Measurements from ENCODE around the gene PEX6.
"Not testable (repeated sequence)": the region's sequence is repeated elsewhere in the genome, so short reads cannot be mapped to it uniquely, and the experiment has no call there.

The PEX6 gene

GRCh38 chr6:42942444-42942843 lies 36.5 kb downstream of the PEX6 start:
- peaks cover 5 to 14% of the 10 kb centered on the region in 2 donors for H3K4me1 Mint-ChIP-seq
- no peaks in the 10 kb centered on the region for H3K9me3 Mint-ChIP-seq
- no peak overlapping the region for H3K4me3 Mint-ChIP-seq
- ATAC-seq (replicated peaks) (no peak), DNase-seq (no peak)
- no peak overlapping the region for H3K27ac Mint-ChIP-seq
- H3K27me3 Mint-ChIP-seq, result no peaks in the 10 kb centered on the region
- peaks cover 29 to 53% of the 10 kb centered on the region in 2 donors for H3K36me3 Mint-ChIP-seq

DNA sequence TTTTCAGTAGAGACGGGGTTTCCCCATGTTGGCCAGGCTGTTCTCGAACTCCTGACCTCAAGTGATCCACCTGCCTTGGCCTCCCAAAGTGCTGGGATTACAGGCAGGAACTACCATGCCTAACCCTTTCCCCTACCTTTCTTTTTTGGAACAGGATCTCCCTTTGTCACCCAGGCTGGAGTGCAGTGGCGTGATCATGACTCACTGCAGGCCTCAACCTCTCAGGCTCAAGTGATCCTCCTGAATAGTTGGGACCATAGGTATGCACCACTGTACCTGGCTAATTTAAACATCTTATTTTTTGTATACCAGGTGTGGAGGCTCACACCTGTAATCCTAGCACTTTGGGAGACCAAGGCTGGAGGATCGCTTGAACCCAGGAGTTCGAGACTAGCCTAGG lies 37.6 kb downstream of the PEX6 start:
- not testable (repeated sequence) for H3K27me3 Mint-ChIP-seq; H3K9me3 Mint-ChIP-seq; H3K4me3 Mint-ChIP-seq; DNase-seq; ATAC-seq (replicated peaks)
- peaks cover 32 to 61% of the 10 kb centered on the region in 2 donors for H3K36me3 Mint-ChIP-seq
- peak overlapping the region; percentile 79 for H3K27ac Mint-ChIP-seq
- H3K4me1 Mint-ChIP-seq, result peaks cover 11 to 23% of the 10 kb centered on the region in 2 donors

DNA sequence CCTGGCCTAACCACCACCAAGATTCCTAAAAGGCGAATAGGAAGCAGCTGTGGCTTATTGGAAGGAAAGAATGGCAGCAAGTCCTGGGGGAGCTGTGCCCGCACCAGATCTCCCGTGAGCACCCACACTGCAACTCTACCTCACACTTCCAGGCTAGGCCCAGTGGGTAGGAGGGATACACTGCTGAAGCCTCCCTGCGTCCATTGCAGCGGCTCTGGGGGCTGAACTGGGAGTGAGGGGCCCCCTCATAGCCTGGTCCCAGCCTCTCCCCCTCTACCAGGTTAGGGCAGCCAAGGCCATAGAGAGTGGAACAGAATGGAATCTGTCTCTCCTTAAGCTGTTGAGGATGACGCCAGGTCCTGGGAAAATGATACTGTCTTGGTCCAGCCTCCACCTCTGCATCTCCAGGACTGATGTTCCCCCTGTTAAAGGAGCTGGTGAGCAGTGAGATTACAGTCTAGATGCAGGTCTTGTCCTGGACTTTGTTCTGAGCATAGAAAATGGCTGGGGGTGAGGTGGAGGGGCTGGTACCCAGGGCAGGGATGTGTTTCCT lies 38.4 kb downstream of the PEX6 start:
- no peak for ATAC-seq (replicated peaks)
- Mint-ChIP-seq H3K36me3 (peaks cover 34 to 64% of the 10 kb centered on the region in 2 donors), H3K27ac (peak overlapping the region; percentile 81), H3K4me1 (peaks cover 14 to 31% of the 10 kb centered on the region in 2 donors), H3K27me3 (no peaks in the 10 kb centered on the region), H3K4me3 (no peak overlapping the region), H3K9me3 (no peaks in the 10 kb centered on the region)
- DNase-seq, result no peak

GRCh38 chr6:42939810-42940167 lies 39.2 kb downstream of the PEX6 start:
- Mint-ChIP-seq H3K27ac (no peak overlapping the region), H3K4me1 (peaks cover 15 to 39% of the 10 kb centered on the region in 2 donors), H3K4me3 (no peak overlapping the region), H3K36me3 (peaks cover 38 to 68% of the 10 kb centered on the region in 2 donors), H3K27me3 (no peaks in the 10 kb centered on the region), H3K9me3 (no peaks in the 10 kb centered on the region)
- ATAC-seq (replicated peaks), result no peak
- no peak for DNase-seq

GRCh38 chr6:42938987-42939809 lies 39.8 kb downstream of the PEX6 start:
- peaks cover 15 to 45% of the 10 kb centered on the region in 2 donors for H3K4me1 Mint-ChIP-seq

DNA sequence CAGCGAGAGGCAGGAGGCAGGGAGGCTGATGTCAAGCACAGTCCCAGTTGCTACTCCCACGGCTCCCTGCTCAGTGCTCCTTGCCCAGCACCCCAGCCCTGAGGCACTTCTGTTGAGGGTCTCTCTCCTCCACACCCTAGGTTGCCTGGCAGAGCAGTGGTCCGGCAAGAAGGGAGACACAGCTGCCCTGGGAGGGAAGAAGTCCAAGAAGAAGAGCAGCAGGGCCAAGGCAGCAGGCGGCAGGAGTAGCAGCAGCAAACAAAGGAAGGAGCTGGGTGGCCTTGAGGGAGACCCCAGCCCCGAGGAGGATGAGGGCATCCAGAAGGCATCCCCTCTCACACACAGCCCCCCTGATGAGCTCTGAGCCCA lies 40.6 kb downstream of the PEX6 start:
- Mint-ChIP-seq H3K27me3 (no peaks in the 10 kb centered on the region), H3K4me1 (peaks cover 19 to 52% of the 10 kb centered on the region in 2 donors), H3K4me3 (no peak overlapping the region), H3K36me3 (peaks cover 46 to 73% of the 10 kb centered on the region in 2 donors), H3K27ac (peak overlapping the region; percentile 20), H3K9me3 (no peaks in the 10 kb centered on the region)
- ATAC-seq (replicated peaks), result no peak
- no peak for DNase-seq

More at GRCh38 chr6:42938987-42939809, 39.8 kb downstream of the PEX6 start:
- H3K27ac Mint-ChIP-seq, result peak overlapping the region; percentile 81
- H3K9me3 Mint-ChIP-seq, result no peaks in the 10 kb centered on the region
- ATAC-seq (replicated peaks), result no peak
- no peak for DNase-seq
- peaks cover 40 to 69% of the 10 kb centered on the region in 2 donors for H3K36me3 Mint-ChIP-seq
- no peaks in the 10 kb centered on the region for H3K27me3 Mint-ChIP-seq
- no peak overlapping the region for H3K4me3 Mint-ChIP-seq

DNA sequence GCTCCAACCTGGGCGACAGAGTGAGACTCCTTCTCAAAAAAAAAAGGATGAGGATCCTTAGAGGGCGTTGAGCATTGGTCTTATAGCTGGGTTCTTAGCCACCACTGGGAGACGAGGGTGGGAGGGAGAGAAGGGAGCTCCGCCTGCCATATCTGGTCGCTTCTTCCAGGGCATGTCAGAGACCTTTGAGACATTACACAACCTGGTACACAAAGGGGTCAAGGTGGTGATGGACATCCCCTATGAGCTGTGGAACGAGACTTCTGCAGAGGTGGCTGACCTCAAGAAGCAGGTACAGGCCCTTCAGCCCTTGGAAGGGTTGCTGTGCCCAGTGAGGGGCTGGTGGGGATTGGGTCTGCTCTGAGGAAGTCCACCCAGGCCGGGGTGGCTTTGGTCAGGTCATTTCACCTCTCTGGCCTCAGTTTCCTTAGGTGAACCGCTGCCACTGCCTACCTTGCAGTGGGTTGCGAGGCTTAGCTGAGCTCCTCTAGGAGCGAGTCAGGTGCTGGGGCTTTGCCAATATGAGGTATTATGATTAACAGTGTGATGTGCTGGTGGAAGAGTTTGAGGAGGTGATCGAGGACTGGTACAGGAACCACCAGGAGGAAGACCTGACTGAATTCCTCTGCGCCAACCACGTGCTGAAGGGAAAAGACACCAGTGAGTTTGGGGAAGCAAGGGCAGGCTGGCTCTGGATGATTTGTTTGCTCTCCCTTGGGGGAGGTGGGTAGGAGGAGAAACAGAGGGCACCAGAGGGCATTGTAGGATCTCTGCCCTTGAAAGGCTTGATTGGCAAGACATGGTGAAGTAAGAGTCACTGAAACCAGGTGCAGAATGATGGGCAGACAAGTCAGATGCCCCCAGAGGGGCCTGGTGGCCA lies 41.2 kb downstream of the PEX6 start:
- no peaks in the 10 kb centered on the region for H3K9me3 Mint-ChIP-seq
- H3K27me3 Mint-ChIP-seq, result no peaks in the 10 kb centered on the region
- DNase-seq, result no peak
- H3K27ac Mint-ChIP-seq, result peak overlapping the region; percentile 74
- H3K4me3 Mint-ChIP-seq, result no peak overlapping the region
- ATAC-seq (replicated peaks), result no peak
- peaks cover 25 to 59% of the 10 kb centered on the region in 2 donors for H3K4me1 Mint-ChIP-seq
- H3K36me3 Mint-ChIP-seq, result peaks cover 49 to 75% of the 10 kb centered on the region in 2 donors

DNA sequence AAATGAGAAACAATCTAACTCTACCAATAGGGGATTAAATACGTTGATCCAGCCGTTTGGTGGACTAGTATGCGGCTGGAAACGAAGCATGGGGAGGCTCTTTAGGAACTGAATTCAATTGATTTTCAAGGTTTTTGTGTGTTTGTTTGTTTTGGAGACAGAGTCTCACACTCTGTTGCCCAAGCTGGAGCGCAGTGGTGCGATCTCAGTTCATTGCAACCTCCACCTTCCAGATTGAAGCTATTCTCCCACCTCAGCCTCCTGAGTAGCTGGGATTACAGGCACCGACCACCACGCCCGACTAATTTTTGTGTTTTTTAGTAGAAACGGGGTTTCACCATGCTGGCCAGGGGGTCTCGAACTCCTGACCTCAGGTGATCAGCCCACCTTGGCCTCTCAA lies 42.6 kb downstream of the PEX6 start:
- DNase-seq (no peak), ATAC-seq (replicated peaks) (no peak)
- Mint-ChIP-seq H3K36me3 (peaks cover 58 to 81% of the 10 kb centered on the region in 2 donors), H3K27ac (peak overlapping the region; percentile 14), H3K4me3 (no peak overlapping the region), H3K4me1 (peaks cover 35 to 72% of the 10 kb centered on the region in 2 donors), H3K9me3 (no peaks in the 10 kb centered on the region), H3K27me3 (no peaks in the 10 kb centered on the region)

- ATAC-seq (replicated peaks) (peak; percentile 83 to 89), DNase-seq (peak; percentile 47)
- no peaks in the 10 kb centered on the region for H3K9me3 Mint-ChIP-seq
- H3K4me3 Mint-ChIP-seq, result peak overlapping the region in 1 of 2 donors; percentile 39
- H3K27ac Mint-ChIP-seq, result peak overlapping the region; percentile 67
- H3K27me3 Mint-ChIP-seq, result no peaks in the 10 kb centered on the region
- H3K4me1 Mint-ChIP-seq, result peaks cover 41 to 77% of the 10 kb centered on the region in 2 donors
- peaks cover 60 to 82% of the 10 kb centered on the region in 2 donors for H3K36me3 Mint-ChIP-seq
Observed at GRCh38 chr6:42935322-42935721, 43.7 kb downstream of the PEX6 start.

- no peaks in the 10 kb centered on the region for H3K27me3 Mint-ChIP-seq
- no peak for ATAC-seq (replicated peaks)
- peaks cover 0 to 1% of the 10 kb centered on the region in 2 donors for H3K9me3 Mint-ChIP-seq
- no peak overlapping the region for H3K27ac Mint-ChIP-seq
- no peak for DNase-seq
- peaks cover 45 to 76% of the 10 kb centered on the region in 2 donors for H3K4me1 Mint-ChIP-seq
- H3K36me3 Mint-ChIP-seq, result peaks cover 52 to 70% of the 10 kb centered on the region in 2 donors
- peak overlapping the region; percentile 82 to 95 for H3K4me3 Mint-ChIP-seq
Observed at GRCh38 chr6:42933205-42933604, 45.8 kb downstream of the PEX6 start.

DNA sequence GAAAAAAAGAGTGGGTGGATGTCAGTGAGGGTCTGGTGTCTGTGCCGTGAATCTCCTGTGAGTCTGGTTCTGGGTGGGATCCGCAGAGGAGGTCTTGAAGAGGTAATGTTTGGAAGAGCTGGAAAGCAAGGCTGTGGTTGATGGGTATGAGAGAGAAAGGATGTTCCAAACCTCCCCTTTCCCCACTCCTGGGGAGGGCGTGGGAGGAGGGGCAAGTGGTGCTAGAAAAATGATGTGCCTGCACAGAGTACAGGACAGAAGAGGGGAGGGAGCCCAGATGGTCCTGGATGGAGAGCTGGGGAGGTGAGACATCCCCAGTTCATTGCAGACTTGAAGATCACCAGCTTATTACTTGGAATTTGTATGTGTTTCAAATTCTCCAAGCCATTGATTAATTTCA lies 46.6 kb downstream of the PEX6 start:
- no peak for ATAC-seq (replicated peaks)
- peak overlapping the region; percentile 9 for H3K27ac Mint-ChIP-seq
- H3K4me1 Mint-ChIP-seq, result peaks cover 42 to 78% of the 10 kb centered on the region in 2 donors
- peaks cover 47 to 64% of the 10 kb centered on the region in 2 donors for H3K36me3 Mint-ChIP-seq
- H3K9me3 Mint-ChIP-seq, result peaks cover 0 to 1% of the 10 kb centered on the region in 2 donors
- DNase-seq, result no peak
- no peaks in the 10 kb centered on the region for H3K27me3 Mint-ChIP-seq
- peak overlapping the region; percentile 82 to 95 for H3K4me3 Mint-ChIP-seq

DNA sequence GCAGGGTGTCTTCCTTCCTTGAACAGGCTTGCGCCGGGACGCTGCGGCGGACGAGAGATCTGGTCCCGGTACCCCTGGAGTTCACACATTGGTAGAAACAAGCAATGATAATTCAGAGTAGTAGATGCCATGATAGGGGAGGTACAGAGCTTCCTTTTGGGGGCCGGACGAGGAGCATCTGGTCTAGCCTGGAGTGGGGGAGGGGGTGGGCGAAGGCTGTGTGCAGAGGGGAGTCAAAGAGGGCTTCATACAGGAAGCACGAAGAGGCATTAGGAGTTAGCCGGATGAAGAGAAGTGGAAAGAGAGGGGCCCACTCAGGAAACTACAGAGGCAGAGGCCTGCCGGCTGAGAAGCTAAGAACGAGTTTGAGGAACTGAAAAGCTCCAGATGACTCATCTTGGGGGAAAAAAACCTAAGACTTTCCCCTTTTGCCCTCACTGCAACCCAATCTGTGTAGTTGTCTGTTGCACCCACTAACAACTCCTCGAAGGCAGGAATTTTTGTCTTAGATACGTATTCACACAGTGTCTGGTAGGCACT lies 49.1 kb downstream of the PEX6 start:
- Mint-ChIP-seq H3K27me3 (no peaks in the 10 kb centered on the region), H3K4me3 (peak overlapping the region; percentile 93 to 95), H3K4me1 (peaks cover 32 to 55% of the 10 kb centered on the region in 2 donors), H3K36me3 (peaks cover 39 to 43% of the 10 kb centered on the region in 2 donors), H3K27ac (peak overlapping the region; percentile 96), H3K9me3 (peaks cover 0 to 1% of the 10 kb centered on the region in 2 donors)
- DNase-seq (peak; percentile 83), ATAC-seq (replicated peaks) (peak; percentile 64)

- Mint-ChIP-seq H3K4me3 (peak within 1 kb of the TSS; percentile 93 to 95), H3K27me3 (no peaks in the 10 kb centered on the region), H3K27ac (peak within 1 kb of the TSS; percentile 96), H3K4me1 (peaks cover 34 to 48% of the 10 kb centered on the region in 2 donors), H3K9me3 (peaks cover 0 to 1% of the 10 kb centered on the region in 2 donors), H3K36me3 (peaks cover 36 to 41% of the 10 kb centered on the region in 2 donors)
- DNase-seq (peak; percentile 94), ATAC-seq (replicated peaks) (peak; percentile 78 to 82)
Observed at GRCh38 chr6:42928986-42929820, 49.8 kb downstream of the PEX6 start, which contains the start of gene CNPY3. Gene CNPY3 (plus strand): TSS chr6:42929480. CDS start chr6:42929571, 91 bp downstream.

All from stimulated activated naive B cell treated with anti-CD40 and anti-IgM and Interleukin-4, amounts not matched to agents 10 μg/mL and 1 μg/mL and 100 μg/mL, for 72 hours (primary cell).